Fibroblast of villous mesenchyme (primary cell): Measurements from ENCODE around the gene MZB1. TPM values are rescaled to one million over a fixed set of nuclear protein-coding genes. Genes with fewer than 3 reads are reported as not detected.

Experiments
- DNase-seq: peaks from one replicate; pipeline ENCODE4 v3.0.0-alpha.2; 2010; ENCODE audit warnings: low read depth
- H3K4me3 ChIP-seq: 2 replicates; pipeline ENCODE4 v1.5.1; 2011; ENCODE audit warnings: low read depth, mild to moderate bottlenecking, low read length
- total RNA-seq: library from RNA; depleted of rRNA; stranded (reverse); fragments of >200 nt; gene quantifications from 2 replicates; pipeline ENCODE4 v1.2.3, GENCODE V29; 2012
- TF ChIP-seq, protein P1 (sequence below): IDR thresholded peaks from 2 replicates; pipeline ENCODE4 v1.5.1; 2012; ENCODE audit warnings: low read depth, mild to moderate bottlenecking, low read length; ENCODE audit not compliant: insufficient read depth

MZB1 gene
- total RNA-seq, 1 donor: 0.43 TPM

DNA sequence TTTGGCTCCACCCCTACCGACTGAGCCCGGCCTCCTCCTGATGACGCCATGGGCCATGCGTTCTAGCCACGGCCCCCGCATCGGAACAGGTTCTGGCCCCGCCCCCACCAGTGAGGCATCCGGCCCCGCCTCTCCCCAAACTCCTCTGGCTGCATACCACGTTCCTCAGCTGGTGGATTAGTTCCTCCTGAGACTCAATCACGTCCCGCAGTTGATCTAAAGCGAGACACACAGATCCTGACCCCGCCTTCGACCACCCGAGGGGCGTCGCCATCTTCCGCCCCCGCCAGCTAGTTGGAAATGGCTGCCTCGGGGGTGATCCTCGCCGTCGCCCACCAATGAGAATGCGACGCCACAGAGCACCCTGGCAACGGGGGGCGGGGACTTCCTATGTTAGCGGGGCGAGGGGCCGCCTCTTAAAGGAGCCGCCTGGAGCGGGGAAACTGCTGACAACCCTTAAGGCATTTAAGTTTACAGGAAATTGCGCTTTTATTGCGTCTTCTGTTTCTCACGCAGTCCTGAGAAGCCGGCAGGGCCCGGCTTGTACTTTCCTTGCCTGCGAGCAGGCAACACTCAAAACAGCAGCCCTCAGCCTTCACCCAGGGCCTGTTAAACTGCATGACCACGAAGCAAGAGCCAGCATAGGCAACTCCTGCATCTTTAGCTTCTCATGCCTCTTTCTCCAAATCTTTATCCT lies 14.2 kb upstream of the MZB1 start, which contains the start of gene SPATA24:
Gene SPATA24, minus strand, starts transcription at position 303 of the 697 bp plus-strand sequence. Its CDS starts 29 bp downstream, at position 274.
- TF ChIP-seq, protein P1, sequence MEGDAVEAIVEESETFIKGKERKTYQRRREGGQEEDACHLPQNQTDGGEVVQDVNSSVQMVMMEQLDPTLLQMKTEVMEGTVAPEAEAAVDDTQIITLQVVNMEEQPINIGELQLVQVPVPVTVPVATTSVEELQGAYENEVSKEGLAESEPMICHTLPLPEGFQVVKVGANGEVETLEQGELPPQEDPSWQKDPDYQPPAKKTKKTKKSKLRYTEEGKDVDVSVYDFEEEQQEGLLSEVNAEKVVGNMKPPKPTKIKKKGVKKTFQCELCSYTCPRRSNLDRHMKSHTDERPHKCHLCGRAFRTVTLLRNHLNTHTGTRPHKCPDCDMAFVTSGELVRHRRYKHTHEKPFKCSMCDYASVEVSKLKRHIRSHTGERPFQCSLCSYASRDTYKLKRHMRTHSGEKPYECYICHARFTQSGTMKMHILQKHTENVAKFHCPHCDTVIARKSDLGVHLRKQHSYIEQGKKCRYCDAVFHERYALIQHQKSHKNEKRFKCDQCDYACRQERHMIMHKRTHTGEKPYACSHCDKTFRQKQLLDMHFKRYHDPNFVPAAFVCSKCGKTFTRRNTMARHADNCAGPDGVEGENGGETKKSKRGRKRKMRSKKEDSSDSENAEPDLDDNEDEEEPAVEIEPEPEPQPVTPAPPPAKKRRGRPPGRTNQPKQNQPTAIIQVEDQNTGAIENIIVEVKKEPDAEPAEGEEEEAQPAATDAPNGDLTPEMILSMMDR: no peak
- peak; percentile 99 for DNase-seq
- H3K4me3 ChIP-seq: peak within 1 kb of the TSS; percentile 64

DNA sequence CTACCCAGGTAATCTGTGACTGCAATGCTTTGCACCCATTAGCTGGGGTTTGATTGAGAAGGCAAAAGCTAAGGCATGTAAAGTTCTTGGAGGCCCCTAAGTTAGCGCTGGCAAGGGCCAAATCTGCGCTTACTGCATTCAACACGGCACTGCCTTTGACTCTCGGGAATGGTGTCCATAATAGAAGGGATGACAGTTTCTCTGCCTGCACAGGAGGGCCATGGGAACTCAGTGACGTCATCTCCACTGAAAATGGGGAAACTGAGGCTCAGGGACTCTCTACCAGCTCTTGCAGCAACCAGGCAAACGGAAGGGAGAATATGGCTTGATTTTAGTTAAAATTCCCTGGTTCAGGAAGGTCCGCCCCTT lies 13.7 kb upstream of the MZB1 start:
- no peak for DNase-seq
- TF ChIP-seq, protein P1: no peak

GRCh38 chr5:139402561-139403158 lies 12.9 kb upstream of the MZB1 start:
- TF ChIP-seq, protein P1: peak; percentile 51
- H3K4me3 ChIP-seq: no peak overlapping the region
- DNase-seq: no peak

More for the DNA sequence above, 13.7 kb upstream of the MZB1 start:
- peak overlapping the region; percentile 64 for H3K4me3 ChIP-seq

DNA sequence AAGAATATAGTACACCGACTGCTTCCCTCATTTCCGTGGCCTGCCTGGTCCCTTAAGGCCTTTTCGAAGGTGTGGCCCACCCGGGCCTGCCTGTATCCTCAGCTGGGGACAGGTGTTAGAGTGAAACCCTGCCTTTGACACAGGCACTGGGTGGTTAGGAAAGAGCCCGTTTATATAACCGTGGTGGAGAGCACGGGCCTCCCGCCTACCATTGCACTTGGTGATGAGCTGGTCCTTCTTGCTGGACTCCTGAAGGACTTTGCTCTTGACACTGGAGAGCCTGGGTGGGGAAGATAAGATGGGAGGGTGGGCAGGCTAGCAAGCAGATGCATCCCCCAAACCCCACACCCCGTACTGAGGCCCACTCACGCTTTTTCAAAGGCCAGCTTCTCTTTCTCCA lies 11.8 kb upstream of the MZB1 start:
- no peak overlapping the region for H3K4me3 ChIP-seq
- no peak for DNase-seq
- TF ChIP-seq, protein P1: no peak

GRCh38 chr5:139399501-139400121 lies 9.9 kb upstream of the MZB1 start:
- H3K4me3 ChIP-seq: no peak overlapping the region
- TF ChIP-seq, protein P1: no peak
- no peak for DNase-seq

DNA sequence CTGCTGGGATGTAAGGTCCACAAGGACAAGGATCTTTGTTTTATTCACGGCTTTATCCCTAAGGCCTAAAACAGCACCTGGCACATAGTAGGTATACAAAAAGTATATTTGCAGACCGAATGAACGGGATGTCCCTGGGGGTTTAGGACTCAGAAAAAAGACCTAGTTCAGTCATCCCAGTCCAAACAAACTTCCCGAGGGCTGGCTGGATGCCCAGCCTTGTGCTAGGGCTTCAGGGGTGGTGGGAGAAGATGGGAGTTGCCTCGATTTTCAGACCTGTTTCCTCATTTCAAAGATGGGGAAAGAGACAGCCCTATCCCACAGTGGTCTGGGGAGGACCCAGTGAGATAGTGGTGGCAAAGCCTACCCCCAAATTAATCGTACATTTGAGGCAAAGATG lies 8.2 kb upstream of the MZB1 start:
- no peak for DNase-seq
- H3K4me3 ChIP-seq: no peak overlapping the region
- TF ChIP-seq, protein P1: no peak
